ENCODE results near the gene EPS8L1.
"Not testable (repeated sequence)": the region's sequence is repeated elsewhere in the genome, so short reads cannot be mapped to it uniquely, and the experiment has no call there.

EPS8L1 gene

GRCh38 chr19:55050749-55051532, 24.7 kb upstream of the EPS8L1 start:
- DNase-seq (ENCODE audit: low read depth in 2 of 2), result no peak

GRCh38 chr19:55053735-55054134, 21.9 kb upstream of the EPS8L1 start:
- DNase-seq (ENCODE audit: low read depth in 2 of 2), result no peak

GRCh38 chr19:55056827-55057226, 18.8 kb upstream of the EPS8L1 start:
- no peak for DNase-seq (ENCODE audit: low read depth in 2 of 2)

GRCh38 chr19:55058781-55059610, 16.7 kb upstream of the EPS8L1 start:
- no peak for DNase-seq (ENCODE audit: low read depth in 2 of 2)

- DNase-seq (ENCODE audit: low read depth in 2 of 2), result not testable (repeated sequence)
These were observed 15.4 kb upstream of the EPS8L1 start for GRCh38 chr19:55060287-55060686.

- peak; percentile 89 to 95 for DNase-seq (ENCODE audit: low read depth in 2 of 2)
These were observed 12.8 kb upstream of the EPS8L1 start, which contains the start of gene RDH13 for GRCh38 chr19:55062735-55063491. RDH13 (minus strand) TSS chr19:55063148; CDS start chr19:55063032, 116 bp downstream.

DNA sequence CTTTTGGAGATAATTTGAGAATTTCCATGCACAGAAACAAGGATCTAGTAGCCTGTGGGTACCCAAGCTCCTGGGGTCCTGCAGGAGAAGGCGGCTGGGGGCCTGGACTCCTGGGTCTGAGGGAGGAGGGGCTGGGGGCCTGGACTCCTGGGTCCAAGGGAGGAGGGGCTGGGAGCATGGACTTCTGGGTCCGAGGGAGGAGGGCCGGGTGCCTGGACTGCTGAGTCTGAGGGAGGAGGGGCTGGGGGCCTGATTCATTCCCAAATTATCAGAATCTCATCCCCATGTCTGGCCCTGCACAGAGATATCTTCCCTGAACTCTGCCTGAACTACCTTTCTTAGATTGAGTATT, 12.2 kb upstream of the EPS8L1 start:
- no peak for DNase-seq (ENCODE audit: low read depth in 2 of 2)

GRCh38 chr19:55065516-55065915, 10.2 kb upstream of the EPS8L1 start:
- not testable (repeated sequence) for DNase-seq (ENCODE audit: low read depth in 2 of 2)

GRCh38 chr19:55066107-55066709, 9.5 kb upstream of the EPS8L1 start:
- no peak for DNase-seq (ENCODE audit: low read depth in 2 of 2)

- no peak for DNase-seq (ENCODE audit: low read depth in 2 of 2)
These were observed 7.8 kb upstream of the EPS8L1 start for GRCh38 chr19:55067869-55068268.

DNA sequence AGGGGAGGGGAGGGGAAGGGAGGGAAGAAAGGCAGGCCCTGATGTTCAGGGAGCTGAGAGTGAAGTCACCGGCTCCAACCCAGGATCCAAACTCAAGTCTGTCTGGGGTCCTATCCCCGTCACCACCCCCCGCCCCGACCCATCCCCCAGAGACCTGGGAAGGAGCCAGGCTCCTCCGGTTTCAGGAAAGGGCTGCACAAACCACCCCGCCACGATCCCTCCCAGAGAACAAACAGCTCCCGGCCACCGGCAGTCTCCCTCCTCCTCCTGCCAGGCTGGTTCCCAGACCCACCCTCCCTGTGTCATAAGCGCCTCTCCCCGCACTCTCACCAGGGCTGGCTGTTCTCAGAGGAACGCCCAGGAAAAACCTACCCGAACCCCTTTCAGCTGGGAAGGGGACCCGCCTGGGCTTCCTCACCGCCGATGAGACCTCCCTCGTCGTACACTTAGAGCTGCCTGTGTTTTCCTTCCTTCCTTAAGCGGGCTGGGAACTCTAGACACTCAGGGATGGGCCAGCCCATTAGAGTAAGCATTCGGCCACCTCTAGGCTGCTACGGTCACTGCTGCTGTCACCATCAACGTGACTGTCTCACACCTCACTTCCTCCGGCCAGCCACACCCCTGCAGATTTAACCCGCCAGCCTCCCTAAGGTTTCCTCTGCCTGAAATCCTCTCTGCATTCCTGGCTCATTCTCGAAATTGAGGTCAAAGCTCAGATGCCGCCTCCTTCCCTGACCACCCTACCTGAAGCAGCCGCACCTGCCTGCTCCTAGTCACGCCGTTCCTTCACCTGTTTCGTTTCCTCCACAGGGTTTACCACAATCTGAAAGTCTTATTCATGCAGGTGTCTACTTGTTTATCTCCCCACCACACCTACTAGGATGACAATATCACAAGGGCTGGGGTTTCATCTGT, 6.5 kb upstream of the EPS8L1 start:
- no peak for DNase-seq (ENCODE audit: low read depth in 2 of 2)

DNA sequence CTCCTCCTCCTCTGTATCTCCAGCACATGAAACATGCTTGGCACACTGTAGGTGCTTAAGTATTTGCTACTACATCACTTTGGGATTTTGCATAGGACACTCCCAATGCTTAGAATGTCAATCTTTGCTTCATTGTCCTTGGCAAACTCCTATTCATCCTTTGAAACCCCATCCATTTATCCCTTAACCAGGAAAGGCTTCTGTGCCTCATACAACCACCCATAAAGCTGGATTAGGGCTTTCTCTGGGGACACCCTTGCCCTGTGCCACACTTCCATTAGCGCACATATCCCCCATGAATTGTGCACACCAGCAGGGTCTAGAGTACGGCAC, 5.8 kb upstream of the EPS8L1 start:
- DNase-seq (ENCODE audit: low read depth in 2 of 2), result no peak

GRCh38 chr19:55070466-55071128, 5.1 kb upstream of the EPS8L1 start:
- DNase-seq (ENCODE audit: low read depth in 2 of 2), result no peak

DNA sequence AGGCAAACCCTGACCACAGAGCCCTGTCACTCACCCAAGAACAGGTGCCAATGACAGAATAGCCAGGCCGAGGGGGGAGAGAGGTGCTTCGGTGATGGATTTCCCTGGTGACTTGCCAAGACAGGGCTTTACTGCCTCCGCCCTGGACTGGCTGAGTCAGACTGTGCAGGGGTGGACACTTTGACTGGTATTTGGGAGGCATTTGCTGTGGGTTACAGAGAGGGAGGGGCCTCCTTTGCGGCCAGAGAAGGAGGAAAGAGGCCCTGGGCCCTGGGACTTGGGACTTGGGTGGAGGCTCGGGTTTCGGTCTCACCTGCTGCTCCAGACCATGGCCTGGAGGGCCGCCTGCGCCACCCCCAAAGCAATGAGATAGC, 4.6 kb upstream of the EPS8L1 start:
- DNase-seq (ENCODE audit: low read depth in 2 of 2), result no peak

GRCh38 chr19:55071913-55072312, 3.8 kb upstream of the EPS8L1 start:
- DNase-seq (ENCODE audit: low read depth in 2 of 2), result no peak

GRCh38 chr19:55076321-55076720, 652 bp downstream of the EPS8L1 start:
- DNase-seq (ENCODE audit: low read depth in 2 of 2), result no peak

DNA sequence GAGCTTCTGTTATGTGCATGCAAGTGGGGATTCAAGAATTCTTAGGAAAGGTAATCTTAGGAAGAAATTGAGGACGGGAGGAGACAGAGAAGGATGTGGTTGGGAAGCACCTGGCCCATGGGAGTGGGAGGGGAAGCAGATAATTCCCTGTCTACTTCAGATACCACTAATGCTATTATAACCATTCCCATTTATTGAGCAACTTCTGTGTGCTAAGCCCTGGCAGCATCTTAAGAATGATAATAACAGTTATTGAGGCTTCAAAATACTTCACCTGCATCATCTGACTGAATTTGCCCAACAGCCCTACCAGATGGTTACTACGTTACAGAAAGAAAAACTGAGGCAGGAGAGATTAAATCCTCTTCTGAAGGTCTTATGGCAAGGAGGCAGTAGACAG, 1.4 kb downstream of the EPS8L1 start:
- no peak for DNase-seq (ENCODE audit: low read depth in 2 of 2)

- DNase-seq (ENCODE audit: low read depth in 2 of 2), result no peak
These were observed 3.3 kb downstream of the EPS8L1 start for GRCh38 chr19:55078996-55079395.

GRCh38 chr19:55079400-55080038, 3.9 kb downstream of the EPS8L1 start:
- no peak for DNase-seq (ENCODE audit: low read depth in 2 of 2)
